SU-DHL-6 (cell line): ENCODE measurements around the gene NAP1L4.

ENCODE experiments used
- H2AFZ ChIP-seq: fragments of 200-600 bp; sonication (generic); 2 replicates; pipeline ENCODE4 v1.6.1; 2014; ENCODE audit warnings: low read depth, mild to moderate bottlenecking, moderate library complexity, mixed read lengths, antibody characterized with exemption, low read length; ENCODE audit not compliant: severe bottlenecking
- H3F3A ChIP-seq: fragments of 200-600 bp; shearing (Covaris generic); 2 replicates; pipeline ENCODE4 v1.6.0; 2016; ENCODE audit warnings: antibody characterized with exemption, mild to moderate bottlenecking; ENCODE audit not compliant: insufficient read depth
- H3K27ac ChIP-seq: fragments of 200-600 bp; sonication (generic); 2 replicates; pipeline ENCODE4 v1.5.1; 2016; ENCODE audit warnings: low read depth, mild to moderate bottlenecking, low read length, moderate library complexity, mixed read lengths
- H3K27me3 ChIP-seq: fragments of 200-600 bp; sonication (generic), shearing (Covaris generic); 2 replicates; pipeline ENCODE4 v1.6.0; 2014; ENCODE audit warnings: mild to moderate bottlenecking, low read length
- H3K36me3 ChIP-seq: fragments of 200-600 bp; sonication (generic); 2 replicates; pipeline ENCODE4 v1.6.1; 2014; ENCODE audit warnings: mild to moderate bottlenecking, low read length, mixed read lengths
- H3K4me2 ChIP-seq: fragments of 300-600, 200-600 bp; shearing (Covaris generic), sonication (generic); 2 replicates; pipeline ENCODE4 v1.6.0; 2014; ENCODE audit warnings: low read length, low read depth, mild to moderate bottlenecking; ENCODE audit not compliant: poor library complexity, severe bottlenecking
- H3K4me3 ChIP-seq: fragments of 200-600 bp; sonication (generic); 2 replicates; pipeline ENCODE4 v1.5.1; 2014; ENCODE audit warnings: antibody characterized with exemption, low read length, mild to moderate bottlenecking, mixed read lengths; ENCODE audit not compliant: insufficient read depth, poor library complexity, severe bottlenecking
- H3K79me2 ChIP-seq: fragments of 200-600 bp; sonication (generic); 2 replicates; pipeline ENCODE4 v1.6.1; 2014; ENCODE audit warnings: mild to moderate bottlenecking, low read length, moderate library complexity; ENCODE audit not compliant: insufficient read depth
- H3K9ac ChIP-seq: fragments of 200-600 bp; sonication (generic); 2 replicates; pipeline ENCODE4 v1.7.0; 2014; ENCODE audit warnings: mild to moderate bottlenecking, low read length
- H3K9me2 ChIP-seq: fragments of 200-600 bp; sonication (generic); replicated peaks from 2 replicates; pipeline ENCODE4 v1.6.1; 2014; ENCODE audit warnings: low read length; ENCODE audit not compliant: insufficient read depth
- H3K9me3 ChIP-seq: fragments of 200-600 bp; sonication (generic); 2 replicates; pipeline ENCODE4 v1.6.1; 2014; ENCODE audit warnings: low read length, mixed read lengths; ENCODE audit not compliant: insufficient read depth
- H4K20me1 ChIP-seq: fragments of 200-600 bp; sonication (generic); 2 replicates; pipeline ENCODE4 v1.6.1; 2014; ENCODE audit warnings: low read depth, mild to moderate bottlenecking, antibody characterized with exemption, low read length, moderate library complexity, mixed read lengths
- EZH2phosphoT487 ChIP-seq: fragments of 200-600 bp; sonication (generic), shearing (Covaris generic); conservative IDR thresholded peaks from 2 replicates; pipeline ENCODE4 v1.6.1; 2018; ENCODE audit warnings: mild to moderate bottlenecking, antibody characterized with exemption, low read length, moderate library complexity, mixed read lengths
- TF ChIP-seq, protein P1 (sequence below): fragments of 200-600 bp; sonication (generic); IDR thresholded peaks from one replicate; pipeline ENCODE4 v1.5.1; 2017; ENCODE audit warnings: antibody characterized with exemption, mild to moderate bottlenecking, low read length, moderate library complexity; ENCODE audit not compliant: insufficient read depth, poor library complexity, severe bottlenecking

Gene NAP1L4

GRCh38 chr11:2982214-2982613 is 9.9 kb downstream of the NAP1L4 start:
- Histone ChIP-seq H3K9me2 (no peaks in the 10 kb centered on the region), H3K9ac (no peak overlapping the region), H2AFZ (no peak overlapping the region), H3K4me2 (no peak overlapping the region), H3F3A (peaks cover 6% of the 10 kb centered on the region; the same call in 1 of the 2 replicates), H3K27ac (no peak overlapping the region), H4K20me1 (peaks cover 48% of the 10 kb centered on the region), H3K9me3 (no peaks in the 10 kb centered on the region), H3K36me3 (peaks cover 40% of the 10 kb centered on the region; the same call in 1 of the 2 replicates), H3K79me2 (peaks cover 100% of the 10 kb centered on the region), H3K27me3 (no peaks in the 10 kb centered on the region), H3K4me3 (no peak overlapping the region)
- TF ChIP-seq, protein P1, sequence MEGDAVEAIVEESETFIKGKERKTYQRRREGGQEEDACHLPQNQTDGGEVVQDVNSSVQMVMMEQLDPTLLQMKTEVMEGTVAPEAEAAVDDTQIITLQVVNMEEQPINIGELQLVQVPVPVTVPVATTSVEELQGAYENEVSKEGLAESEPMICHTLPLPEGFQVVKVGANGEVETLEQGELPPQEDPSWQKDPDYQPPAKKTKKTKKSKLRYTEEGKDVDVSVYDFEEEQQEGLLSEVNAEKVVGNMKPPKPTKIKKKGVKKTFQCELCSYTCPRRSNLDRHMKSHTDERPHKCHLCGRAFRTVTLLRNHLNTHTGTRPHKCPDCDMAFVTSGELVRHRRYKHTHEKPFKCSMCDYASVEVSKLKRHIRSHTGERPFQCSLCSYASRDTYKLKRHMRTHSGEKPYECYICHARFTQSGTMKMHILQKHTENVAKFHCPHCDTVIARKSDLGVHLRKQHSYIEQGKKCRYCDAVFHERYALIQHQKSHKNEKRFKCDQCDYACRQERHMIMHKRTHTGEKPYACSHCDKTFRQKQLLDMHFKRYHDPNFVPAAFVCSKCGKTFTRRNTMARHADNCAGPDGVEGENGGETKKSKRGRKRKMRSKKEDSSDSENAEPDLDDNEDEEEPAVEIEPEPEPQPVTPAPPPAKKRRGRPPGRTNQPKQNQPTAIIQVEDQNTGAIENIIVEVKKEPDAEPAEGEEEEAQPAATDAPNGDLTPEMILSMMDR: no peak
- no peak for TF ChIP-seq EZH2phosphoT487

DNA sequence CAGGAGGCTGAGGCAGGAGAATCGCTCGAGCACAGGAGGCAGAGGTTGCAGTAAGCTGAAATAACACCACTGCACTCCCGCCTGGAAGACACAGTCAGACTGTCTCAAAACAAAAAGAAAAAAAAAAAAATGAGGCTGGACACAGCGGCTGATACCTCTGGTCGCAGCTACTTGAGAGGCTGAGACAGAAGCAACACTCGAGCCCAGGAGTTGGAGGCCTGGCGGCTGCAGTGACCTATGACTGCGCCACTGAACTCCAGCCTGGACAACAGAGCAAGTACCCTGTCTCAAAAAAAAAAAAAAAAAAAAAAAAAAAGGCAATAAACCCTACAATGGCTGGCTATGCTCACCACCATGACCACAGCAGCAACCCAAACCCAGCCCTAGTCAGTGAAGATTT is 11.0 kb downstream of the NAP1L4 start:
- no peak overlapping the region for H3K27ac ChIP-seq
- peaks cover 44% of the 10 kb centered on the region for H4K20me1 ChIP-seq
- H3K36me3 ChIP-seq: peaks cover 42% of the 10 kb centered on the region; the same call in 1 of the 2 replicates

DNA sequence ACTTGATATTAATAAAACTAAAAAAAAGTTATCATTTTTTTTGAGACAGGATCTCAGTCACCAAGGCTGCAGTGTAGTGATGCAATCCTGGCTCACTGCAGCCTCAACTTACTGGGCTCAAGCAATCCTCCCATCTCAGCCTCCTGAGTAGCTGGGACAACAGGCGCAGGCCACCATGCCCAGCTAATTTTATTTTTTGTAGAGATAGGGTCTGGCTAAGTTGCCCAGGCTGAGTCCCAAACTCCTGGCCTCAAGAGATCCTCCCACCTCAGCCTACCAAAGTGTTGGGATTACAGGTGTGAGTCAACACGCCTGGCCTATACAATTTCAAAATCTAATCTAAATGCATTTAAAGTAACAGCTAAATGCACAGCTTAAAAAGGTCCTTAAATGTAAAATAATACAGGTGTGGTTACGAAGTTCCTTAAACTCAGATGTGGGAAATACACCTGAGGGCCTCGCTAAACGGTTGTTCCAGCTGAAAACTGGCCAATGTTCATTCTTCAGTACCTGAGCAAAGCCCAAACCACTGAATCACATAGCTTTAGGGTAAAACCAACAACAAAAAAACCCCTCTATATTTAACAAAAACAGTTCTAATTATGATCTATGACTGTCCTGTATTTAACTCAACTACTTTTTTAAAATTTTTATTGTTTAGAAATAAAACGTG is 11.8 kb downstream of the NAP1L4 start:
- Histone ChIP-seq H3K4me3 (no peak overlapping the region), H4K20me1 (peaks cover 48% of the 10 kb centered on the region), H3K79me2 (peaks cover 99% of the 10 kb centered on the region), H3K4me2 (no peak overlapping the region), H3F3A (peaks cover 6% of the 10 kb centered on the region; the same call in 1 of the 2 replicates), H3K9me3 (no peaks in the 10 kb centered on the region), H2AFZ (no peak overlapping the region), H3K9me2 (no peaks in the 10 kb centered on the region), H3K27ac (no peak overlapping the region), H3K36me3 (peaks cover 46% of the 10 kb centered on the region), H3K27me3 (no peaks in the 10 kb centered on the region), H3K9ac (no peak overlapping the region)
- TF ChIP-seq EZH2phosphoT487: no peak
- TF ChIP-seq, protein P1: no peak

More for the DNA sequence above, 11.0 kb downstream of the NAP1L4 start:
- no peak overlapping the region for H3K4me2 ChIP-seq
- H3K9me3 ChIP-seq: no peaks in the 10 kb centered on the region
- H3K9me2 ChIP-seq: no peaks in the 10 kb centered on the region
- no peak for TF ChIP-seq EZH2phosphoT487
- TF ChIP-seq, protein P1: no peak
- no peak overlapping the region for H3K9ac ChIP-seq
- peaks cover 100% of the 10 kb centered on the region for H3K79me2 ChIP-seq
- no peaks in the 10 kb centered on the region for H3K27me3 ChIP-seq
- no peak overlapping the region for H2AFZ ChIP-seq
- peaks cover 6% of the 10 kb centered on the region; the same call in 1 of the 2 replicates for H3F3A ChIP-seq
- H3K4me3 ChIP-seq: no peak overlapping the region
